SH-SY5Y (cell line): ENCODE measurements around the gene BCL2L14.

ENCODE experiments used
- GATA2 ChIP-seq: IDR thresholded peaks from 2 replicates; pipeline ENCODE4 v1.6.1; 2011; ENCODE audit warnings: mild to moderate bottlenecking, low read depth, low read length
- GATA3 ChIP-seq: IDR thresholded peaks from 2 replicates; pipeline ENCODE4 v1.6.1; 2011; ENCODE audit warnings: low read depth, mild to moderate bottlenecking, low read length, moderate library complexity

DNA sequence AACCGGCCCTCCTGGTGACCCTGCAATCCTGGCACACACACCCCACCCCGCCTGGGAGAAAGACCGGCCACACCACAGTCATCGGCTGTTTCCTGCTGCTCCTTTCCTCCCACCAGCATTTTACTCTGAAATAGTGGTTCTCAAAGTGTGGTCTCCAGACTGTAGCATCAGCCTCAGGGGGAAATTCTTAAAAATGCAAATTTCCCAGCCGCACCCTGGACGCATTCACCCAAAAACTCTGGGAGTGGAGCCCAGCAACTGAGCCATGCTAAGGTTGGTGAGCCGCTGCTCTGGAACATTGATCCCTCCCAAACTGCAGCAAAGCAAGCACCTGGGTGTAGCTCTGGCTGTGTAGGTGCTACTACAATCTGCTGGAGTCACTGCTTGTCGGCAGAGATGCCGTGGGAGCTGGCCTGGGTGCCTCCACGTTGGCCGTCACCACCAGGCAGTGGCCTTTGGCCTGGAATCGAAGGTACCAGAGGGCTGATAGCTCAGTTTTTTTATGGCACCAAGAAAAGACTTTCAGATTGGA lies 38.4 kb upstream of the BCL2L14 start:
- no peak for TF ChIP-seq GATA2
- no peak for TF ChIP-seq GATA3
